PFSK-1 (cell line): ENCODE measurements around the gene IFT22.

Experiments used
- POLR2AphosphoS5 ChIP-seq: IDR thresholded peaks from 2 replicates; pipeline ENCODE4 v1.6.1; 2012; ENCODE audit warnings: low read depth, mild to moderate bottlenecking, control low read depth, low read length, moderate library complexity
- SIN3A ChIP-seq: IDR thresholded peaks from 2 replicates; pipeline ENCODE4 v1.6.1; 2012; ENCODE audit warnings: mild to moderate bottlenecking, low read length, moderate library complexity, borderline replicate concordance; ENCODE audit not compliant: insufficient read depth

DNA sequence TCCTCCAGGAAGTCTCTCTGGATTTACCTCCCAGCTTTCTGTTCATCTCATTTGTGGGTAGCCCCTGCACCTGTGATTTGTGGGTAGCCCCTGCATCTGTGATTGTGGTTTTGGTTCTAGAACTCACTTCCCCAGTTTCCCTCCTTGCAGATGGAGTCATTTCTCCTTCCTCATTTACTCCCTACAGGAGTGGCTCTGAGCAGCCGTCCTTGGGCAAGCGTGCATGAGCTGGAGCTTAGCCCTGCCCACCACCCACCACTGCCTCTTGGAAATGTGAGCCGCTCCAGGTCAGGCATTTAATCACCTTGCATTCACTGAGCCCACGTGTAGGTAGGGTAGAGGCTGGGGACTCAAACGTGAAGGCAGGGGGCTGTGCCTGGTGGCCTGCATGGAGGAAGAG, 49.2 kb upstream of the IFT22 start:
- no peak for TF ChIP-seq SIN3A
- TF ChIP-seq POLR2AphosphoS5: no peak
